NAMALWA (cell line): Measurements from ENCODE around the gene CKAP4.

ENCODE experiments used
- DNase-seq: peaks from one replicate; pipeline ENCODE4 v3.0.0-alpha.2; 2015; ENCODE audit warnings: low spot score

CKAP4 gene

DNA sequence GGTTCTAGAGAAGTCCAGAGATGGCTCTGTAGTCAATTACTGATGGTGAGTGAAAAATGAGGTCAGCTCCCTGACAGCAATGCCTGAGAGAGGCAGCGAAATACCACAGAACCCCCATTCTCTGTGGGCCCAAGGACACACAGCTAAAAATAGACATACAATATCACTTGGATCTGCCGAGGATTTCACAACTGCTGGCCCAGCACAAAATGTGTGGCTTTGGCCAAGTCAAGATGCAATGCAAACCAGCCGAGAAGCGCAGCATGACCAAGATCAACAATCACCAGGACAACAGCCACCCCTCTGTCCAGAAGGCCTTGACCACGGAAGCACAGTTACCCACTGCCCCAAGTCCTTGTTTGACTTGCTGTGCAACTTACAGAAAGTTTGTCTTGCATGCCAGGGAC lies 52.2 kb downstream of the CKAP4 start:
- DNase-seq: no peak

- no peak for DNase-seq
Measured at GRCh38 chr12:106194351-106194750, 53.5 kb downstream of the CKAP4 start.

- no peak for DNase-seq
Measured at GRCh38 chr12:106193394-106194215, 54.2 kb downstream of the CKAP4 start.

DNA sequence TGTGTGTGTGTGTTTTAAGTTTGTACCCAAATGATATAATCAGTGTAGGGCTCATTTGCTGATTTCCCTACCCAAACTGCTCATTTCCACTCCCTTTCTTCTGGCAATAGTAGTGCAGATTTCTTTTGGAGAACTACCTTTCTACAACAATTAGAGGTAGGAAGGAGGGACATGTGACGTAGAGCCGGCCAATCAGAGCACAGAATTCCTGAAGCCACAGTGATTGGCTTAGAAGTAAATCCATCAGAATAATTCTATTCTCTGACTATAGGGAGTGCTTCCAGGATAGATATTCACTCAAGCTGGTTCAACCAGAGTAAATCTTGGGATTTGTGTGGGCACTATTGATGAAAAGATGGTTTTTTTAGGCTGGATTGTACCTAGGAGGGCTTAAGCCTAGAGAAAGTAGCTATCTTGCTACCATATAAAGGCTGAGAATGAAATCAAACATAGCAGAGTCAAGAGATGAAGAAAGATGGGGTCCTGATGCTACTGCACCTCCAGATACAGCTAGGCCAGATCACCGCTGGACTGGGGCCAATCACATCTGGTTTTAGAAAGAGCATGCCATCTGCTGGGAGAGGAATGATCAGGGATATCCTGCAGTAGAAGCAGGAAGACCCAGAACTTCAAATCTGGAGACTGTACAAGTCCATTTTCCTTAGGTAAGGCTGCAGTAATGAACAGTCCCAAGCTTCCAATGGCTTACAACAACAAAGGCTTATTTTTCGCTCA lies 55.0 kb downstream of the CKAP4 start:
- DNase-seq: no peak

DNA sequence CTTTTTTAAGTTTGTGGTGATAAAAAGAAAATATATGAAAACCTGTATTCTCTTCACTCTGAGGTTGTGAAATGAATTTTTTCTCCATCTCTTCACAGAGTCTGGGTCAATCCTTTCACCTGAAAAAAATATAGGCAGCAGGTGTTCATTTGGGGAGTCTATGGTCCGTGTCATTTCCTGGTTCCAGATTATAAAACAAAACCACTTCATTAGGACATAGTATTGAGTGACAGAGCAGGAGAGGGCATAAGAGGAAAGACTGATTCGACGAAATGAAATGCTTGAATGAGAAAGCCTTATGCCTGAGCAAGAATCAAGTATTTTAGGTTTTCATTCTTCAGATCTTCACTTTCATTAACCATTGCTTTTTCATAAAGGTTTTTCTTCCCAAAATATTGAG lies 57.2 kb downstream of the CKAP4 start:
- no peak for DNase-seq

GRCh38 chr12:106189341-106189740 lies 58.5 kb downstream of the CKAP4 start:
- DNase-seq: no peak

DNA sequence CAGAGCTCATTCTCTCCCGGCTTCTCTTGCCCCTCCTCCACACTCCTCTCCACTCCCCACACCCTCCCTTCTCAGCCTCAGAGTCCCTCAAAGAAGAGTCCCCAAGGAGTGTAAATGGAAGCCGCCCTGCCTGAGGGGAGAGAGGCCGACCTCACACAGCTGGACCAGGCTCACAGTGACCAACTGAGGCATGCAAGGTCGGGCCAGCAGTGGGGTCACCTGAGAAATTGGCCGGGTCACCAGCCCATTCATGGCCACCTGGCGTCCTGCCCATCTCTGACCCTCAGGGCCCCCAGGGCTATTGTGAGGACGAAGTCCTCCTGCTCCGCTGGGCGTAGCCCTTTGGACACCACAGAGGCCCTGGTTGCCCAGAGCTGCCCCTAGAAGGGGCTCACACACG lies 59.6 kb downstream of the CKAP4 start:
- DNase-seq: no peak
